Vagina (tissue), 2 donors: ENCODE results near the gene SNED1. TPM values are rescaled to one million over a fixed set of nuclear protein-coding genes. Genes with fewer than 3 reads are reported as not detected.
A peak's percentile ranks its signal among the peaks of the same experiment; 100 is the strongest.

Experiments used
- DNase-seq, 2 donors: peaks; one replicate each; pipeline ENCODE4 v3.0.0-alpha.2; 2017; ENCODE audit errors: extremely low spot score in 2 of 2
- H3K27ac ChIP-seq: fragments of 200-600 bp; sonication (generic); one replicate; pipeline ENCODE4 v1.5.1; 2019
- H3K27me3 ChIP-seq: fragments of 200-600 bp; sonication (generic); one replicate; pipeline ENCODE4 v1.5.1; 2019
- H3K36me3 ChIP-seq, 2 donors: fragments of 200-600 bp; sonication (generic); one replicate each; pipeline ENCODE4 v1.5.1; 2017 to 2019
- H3K4me1 ChIP-seq: fragments of 200-600 bp; sonication (generic); one replicate; pipeline ENCODE4 v1.5.1; 2019
- H3K4me3 ChIP-seq, 2 donors: fragments of 200-600 bp; sonication (generic); 1 replicate in 1 of 2; 2 replicates in 1 of 2; pipeline ENCODE4 v1.5.1; 2016 to 2019
- H3K9me3 ChIP-seq: fragments of 200-600 bp; sonication (generic); one replicate; pipeline ENCODE4 v1.5.1; 2019
- CTCF ChIP-seq, 3 experiments: fragments of 450-650 bp in 2 of 3; fragments of 200-600 bp in 1 of 3; sonication (generic) in 1 of 3; IDR thresholded peaks; one replicate each; pipeline ENCODE4 v1.5.1; 2017 to 2019; ENCODE audit warnings: antibody characterized with exemption in 3 of 3, mild to moderate bottlenecking in 2 of 3, moderate library complexity in 2 of 3
- POLR2A ChIP-seq, 2 donors: fragments of 450-650 bp; IDR thresholded peaks; one replicate each; pipeline ENCODE4 v1.6.1; 2017; ENCODE audit warnings: antibody characterized with exemption in 2 of 2, mild to moderate bottlenecking in 2 of 2, moderate library complexity in 2 of 2
- POLR2AphosphoS5 ChIP-seq, 2 donors: sonication (generic); formaldehyde crosslinking; IDR thresholded peaks; one replicate each; pipeline ENCODE4 v1.9.0; 2017; ENCODE audit warnings: antibody characterized with exemption in 2 of 2, mild to moderate bottlenecking in 2 of 2, low read depth in 1 of 2; ENCODE audit not compliant: insufficient read depth in 1 of 2
- intact Hi-C: fragments of 100-400 bp; cut with DNase I; formaldehyde crosslinking; loops from one replicate; pipeline ENCODE4 v1.15.1; 2023
- total RNA-seq: library from RNA; depleted of rRNA; stranded (reverse); fragments of >200 nt; gene quantifications from one replicate; pipeline ENCODE4 v1.2.3, GENCODE V29; 2016

The SNED1 gene
- total RNA-seq, 1 donor from 2014 or later: 55.5 TPM

- Histone ChIP-seq H3K4me3 (peak overlapping the region; percentile 36 to 49), H3K27me3 (no peaks in the 10 kb centered on the region), H3K4me1 (peaks cover 18% of the 10 kb centered on the region), H3K36me3 (peaks cover 0 to 16% of the 10 kb centered on the region in 2 donors), H3K9me3 (no peaks in the 10 kb centered on the region), H3K27ac (no peak overlapping the region)
- DNase-seq: peak in 1 of 2 donors; percentile 74
- TF ChIP-seq POLR2AphosphoS5 (IDR thresholded peaks at IDR 0.05; ENCODE audit: insufficient read depth in 1 of 2, low read depth in 1 of 2) (no peak), CTCF (IDR thresholded peaks at IDR 0.05) (no peak), POLR2A (IDR thresholded peaks at IDR 0.05) (no peak)
- intact Hi-C loops: no loop called here
These were observed 37.5 kb downstream of the SNED1 start for GRCh38 chr2:241035818-241036396.

- H3K27ac ChIP-seq: no peak overlapping the region
- H3K36me3 ChIP-seq: peaks cover 0 to 17% of the 10 kb centered on the region in 2 donors
- H3K9me3 ChIP-seq: no peaks in the 10 kb centered on the region
- H3K4me3 ChIP-seq: peak overlapping the region; percentile 36 to 49
- TF ChIP-seq CTCF (IDR thresholded peaks at IDR 0.05) (no peak), POLR2A (IDR thresholded peaks at IDR 0.05) (no peak), POLR2AphosphoS5 (IDR thresholded peaks at IDR 0.05; ENCODE audit: insufficient read depth in 1 of 2, low read depth in 1 of 2) (no peak)
- H3K27me3 ChIP-seq: no peaks in the 10 kb centered on the region
- DNase-seq: peak in 1 of 2 donors; percentile 88
- intact Hi-C loops: no loop called here
- H3K4me1 ChIP-seq: peaks cover 18% of the 10 kb centered on the region
These were observed 38.1 kb downstream of the SNED1 start for GRCh38 chr2:241036397-241036963.

- Histone ChIP-seq H3K27me3 (no peaks in the 10 kb centered on the region), H3K9me3 (no peaks in the 10 kb centered on the region), H3K4me1 (peaks cover 18% of the 10 kb centered on the region), H3K4me3 (peak overlapping the region; percentile 36 to 49), H3K27ac (no peak overlapping the region), H3K36me3 (peaks cover 0 to 17% of the 10 kb centered on the region in 2 donors)
- intact Hi-C loops: no loop called here
- TF ChIP-seq CTCF (IDR thresholded peaks at IDR 0.05) (no peak), POLR2A (IDR thresholded peaks at IDR 0.05) (no peak), POLR2AphosphoS5 (IDR thresholded peaks at IDR 0.05; ENCODE audit: insufficient read depth in 1 of 2, low read depth in 1 of 2) (no peak)
- peak in 1 of 2 donors; percentile 89 for DNase-seq
These were observed 38.6 kb downstream of the SNED1 start for GRCh38 chr2:241036964-241037421.

- no peaks in the 10 kb centered on the region for H3K9me3 ChIP-seq
- no peak overlapping the region for H3K27ac ChIP-seq
- no peak overlapping the region for H3K4me3 ChIP-seq
- H3K36me3 ChIP-seq: peaks cover 0 to 16% of the 10 kb centered on the region in 2 donors
- peaks cover 18% of the 10 kb centered on the region for H3K4me1 ChIP-seq
- intact Hi-C loops: no loop called here
- DNase-seq: peak in 1 of 2 donors; percentile 85
- TF ChIP-seq POLR2AphosphoS5 (IDR thresholded peaks at IDR 0.05; ENCODE audit: insufficient read depth in 1 of 2, low read depth in 1 of 2): no peak
- no peak for TF ChIP-seq CTCF (IDR thresholded peaks at IDR 0.05)
- no peak for TF ChIP-seq POLR2A (IDR thresholded peaks at IDR 0.05)
- H3K27me3 ChIP-seq: no peaks in the 10 kb centered on the region
These were observed 39.1 kb downstream of the SNED1 start for GRCh38 chr2:241037498-241037897.
